Body of pancreas (tissue), 4 donors: ENCODE data around the gene DRAP1. TPM values are rescaled to one million over a fixed set of nuclear protein-coding genes. Genes with fewer than 3 reads are reported as not detected.

Experiments used
- ATAC-seq: fragments of 150-250 bp; one replicate; pipeline ENCODE4 v1.9.1; 2016
- DNase-seq, 4 donors: peaks; one replicate each; pipeline ENCODE4 v3.0.0-alpha.2; 2019
- H3K27ac ChIP-seq, 4 donors: fragments of 200-600 bp; sonication (generic); 1 replicate in 3 of 4; 2 replicates in 1 of 4; pipeline versions ENCODE4 v1.5.1 to v1.6.1; 2016 to 2019; ENCODE audit warnings: mild to moderate bottlenecking in 1 of 4, mixed read lengths in 1 of 4, moderate library complexity in 1 of 4
- H3K27me3 ChIP-seq, 2 donors: fragments of 200-600 bp; sonication (generic); one replicate each; pipeline ENCODE4 v1.6.0; 2016; ENCODE audit warnings: mild to moderate bottlenecking in 1 of 2
- H3K36me3 ChIP-seq, 2 donors: fragments of 200-600 bp; sonication (generic); replicated peaks in 1 of 2; 2 replicates each; pipeline ENCODE4 v1.5.1; 2016; ENCODE audit warnings: low read depth in 2 of 2; ENCODE audit not compliant: insufficient read depth in 1 of 2
- H3K4me1 ChIP-seq: fragments of 200-600 bp; sonication (generic); one replicate; pipeline ENCODE4 v1.6.0; 2016
- H3K4me3 ChIP-seq, 2 donors: fragments of 200-600 bp; sonication (generic); 1 replicate in 1 of 2; 2 replicates in 1 of 2; pipeline ENCODE4 v1.5.1; 2016 to 2019
- H3K9me3 ChIP-seq, 3 donors: fragments of 200-600 bp; sonication (generic); 1 replicate in 2 of 3; 2 replicates in 1 of 3; pipeline ENCODE4 v1.5.1; 2016
- CTCF ChIP-seq, 7 experiments: fragments of 450-650 bp in 4 of 7; fragments of 200-600 bp in 3 of 7; sonication (generic) in 3 of 7; IDR thresholded peaks; one replicate each; pipeline ENCODE4 v1.5.1; 2016 to 2019; ENCODE audit warnings: antibody characterized with exemption in 7 of 7
- POLR2A ChIP-seq, 3 donors: fragments of 450-650 bp; IDR thresholded peaks; one replicate each; pipeline ENCODE4 v1.6.1; 2016; ENCODE audit warnings: antibody characterized with exemption in 3 of 3, mild to moderate bottlenecking in 2 of 3
- WGBS, 2 donors: methylation state at CpG; one replicate each; pipeline ENCODE4 v1.1.5; 2017; 5-methylcytosine and 5-hydroxymethylcytosine counted together
- intact Hi-C: fragments of 100-400 bp; cut with DNase I; formaldehyde crosslinking; loops from one replicate; pipeline ENCODE4 v1.15.1; 2023
- total RNA-seq, 2 donors: library from RNA; depleted of rRNA; stranded (reverse); fragments of >200 nt; gene quantifications; one replicate each; pipeline ENCODE4 v1.1.0, GENCODE V29; 2016

DRAP1 gene
- total RNA-seq, 2 donors from 2014 or later: 29.6 to 91.6 TPM

GRCh38 chr11:65871811-65872548, 47.2 kb upstream of the DRAP1 start:
- 53 to 74% methylated on average over 6 to 16 of the region's 26 CpGs for WGBS, 2 donors
- intact Hi-C loops: no loop called here

GRCh38 chr11:65872586-65873317, 46.5 kb upstream of the DRAP1 start, which contains the start of gene EFEMP2:
EFEMP2 (minus strand) TSS chr11:65872800; CDS start chr11:65872354, 446 bp downstream.
- ATAC-seq: peak; percentile 16
- intact Hi-C loops: no loop called here
- peak in 2 of 4 donors; percentile 39 to 41 for DNase-seq
- WGBS, 2 donors: 4 to 5% methylated on average over 9 to 19 of the region's 69 CpGs
- Histone ChIP-seq H3K4me3 (no peak within 1 kb of the TSS), H3K4me1 (peaks cover 25% of the 10 kb centered on the region), H3K9me3 (no peaks in the 10 kb centered on the region), H3K27ac (peak within 1 kb of the TSS; percentile 68 to 81 (median 78)), H3K36me3 (no peaks in the 10 kb centered on the region), H3K27me3 (no peaks in the 10 kb centered on the region)
- TF ChIP-seq POLR2A (IDR thresholded peaks at IDR 0.05) (no peak), CTCF (IDR thresholded peaks at IDR 0.05) (no peak)

More at GRCh38 chr11:65871811-65872548, 47.2 kb upstream of the DRAP1 start:
- Histone ChIP-seq H3K36me3 (no peaks in the 10 kb centered on the region), H3K27ac (peak overlapping the region; percentile 68 to 81 (median 78)), H3K9me3 (no peaks in the 10 kb centered on the region), H3K27me3 (no peaks in the 10 kb centered on the region), H3K4me3 (no peak overlapping the region), H3K4me1 (peaks cover 25% of the 10 kb centered on the region)
- ATAC-seq (peak; percentile 1), DNase-seq (no peak)
- TF ChIP-seq CTCF (IDR thresholded peaks at IDR 0.05): no peak
- no peak for TF ChIP-seq POLR2A (IDR thresholded peaks at IDR 0.05)

GRCh38 chr11:65873318-65874156, 45.7 kb upstream of the DRAP1 start:
- ATAC-seq (peak; percentile 94), DNase-seq (peak; percentile 95 to 98 (median 96))
- intact Hi-C loops: no loop called here
- WGBS, 2 donors: 5 to 12% methylated on average over 33 to 53 of the region's 54 CpGs
- H3K36me3 ChIP-seq: no peaks in the 10 kb centered on the region
- H3K27me3 ChIP-seq: no peaks in the 10 kb centered on the region
- H3K4me1 ChIP-seq: peaks cover 25% of the 10 kb centered on the region
- TF ChIP-seq CTCF (IDR thresholded peaks at IDR 0.05): peak in 2 of 7 experiments; percentile 5
- peak; percentile 38 to 83 (median 72) for TF ChIP-seq POLR2A (IDR thresholded peaks at IDR 0.05)
- no peak overlapping the region for H3K4me3 ChIP-seq
- H3K27ac ChIP-seq: peak overlapping the region; percentile 68 to 81 (median 78)
- H3K9me3 ChIP-seq: no peaks in the 10 kb centered on the region

- H3K27me3 ChIP-seq: no peaks in the 10 kb centered on the region
- DNase-seq (no peak), ATAC-seq (no peak)
- intact Hi-C loops: loop anchor here (5.0 kb wide), 1 partner anchor 103 kb away; no protein-coding TSS in a partner anchor
- WGBS, 2 donors: 53 to 57% methylated on average over 7 of the region's 7 CpGs
- no peak within 1 kb of the TSS for H3K27ac ChIP-seq
- H3K4me1 ChIP-seq: no peaks in the 10 kb centered on the region
- peaks cover 0 to 7% of the 10 kb centered on the region in 2 donors for H3K36me3 ChIP-seq
- TF ChIP-seq POLR2A (IDR thresholded peaks at IDR 0.05): no peak
- TF ChIP-seq CTCF (IDR thresholded peaks at IDR 0.05): no peak
- H3K4me3 ChIP-seq: no peak within 1 kb of the TSS
- H3K9me3 ChIP-seq: no peaks in the 10 kb centered on the region
These were observed 39.6 kb upstream of the DRAP1 start, which contains the start of gene CTSW for GRCh38 chr11:65879617-65880016. CTSW (plus strand) TSS chr11:65879837; CDS start chr11:65879855, 18 bp downstream.
